OCI-M2 (cell line): ENCODE measurements around the gene CECR2.

Source experiments
- DNase-seq: peaks from one replicate; lab custom pipeline; 2025; ENCODE audit not compliant: unreplicated experiment; lab: John Stamatoyannopoulos, UW

CECR2 gene

DNA sequence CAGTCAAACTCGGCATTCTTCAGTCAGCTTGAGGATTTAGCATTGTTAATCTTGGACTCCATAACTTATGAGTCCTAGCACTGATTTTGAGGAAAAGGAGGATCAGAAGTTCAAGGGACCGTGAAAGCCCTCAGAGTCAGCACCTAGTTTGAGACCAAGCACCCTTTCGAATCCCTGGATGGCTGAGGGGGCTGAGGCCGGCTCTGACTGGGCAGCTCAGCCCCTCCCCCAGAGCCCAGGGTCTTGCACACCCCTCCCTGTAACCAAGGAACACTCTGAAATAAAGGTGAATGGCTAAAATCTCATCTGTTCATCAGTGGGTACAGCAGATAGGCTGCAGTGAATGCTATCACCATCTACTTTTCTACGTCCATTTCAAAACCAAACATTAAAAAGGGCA, 221.3 kb downstream of the CECR2 start:
- DNase-seq: no peak

DNA sequence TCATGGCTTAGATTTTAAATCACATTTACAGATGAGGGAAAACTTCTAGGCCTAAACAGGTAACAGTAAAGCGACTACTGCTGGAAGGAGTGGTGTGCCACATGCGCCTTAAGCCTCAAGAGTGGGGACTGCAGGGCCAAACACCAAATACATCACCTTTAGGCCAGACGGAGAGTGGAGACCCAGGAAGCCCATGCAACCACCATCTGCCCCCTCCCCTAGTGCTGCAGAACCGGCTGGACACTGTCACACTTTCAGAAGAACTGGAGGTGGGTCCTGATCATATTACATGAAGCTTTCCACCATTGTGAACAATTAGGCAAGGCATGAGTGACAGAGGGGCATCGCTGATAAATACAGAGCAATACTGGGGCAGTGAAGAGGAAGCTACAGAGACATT, 222.9 kb downstream of the CECR2 start:
- DNase-seq: no peak

DNA sequence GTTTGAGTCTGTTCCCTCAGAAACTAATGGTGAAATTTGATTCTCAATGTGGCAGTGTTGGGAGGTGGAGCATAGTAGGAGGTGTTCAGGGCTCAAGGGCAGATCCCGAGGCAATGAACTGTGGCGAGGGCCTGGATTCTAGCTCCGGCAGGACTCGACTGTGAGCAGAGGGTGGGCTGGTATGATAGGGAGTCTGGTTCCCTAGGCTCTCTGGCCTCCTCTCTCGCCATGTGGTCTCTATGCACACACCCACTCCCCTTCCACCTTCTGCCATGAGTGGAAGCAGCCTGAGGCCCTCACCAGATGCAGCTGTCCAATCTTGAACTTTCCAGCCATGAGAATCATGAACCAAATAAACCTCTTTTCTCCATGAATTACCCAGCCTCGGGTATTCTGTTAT, 227.0 kb downstream of the CECR2 start:
- DNase-seq: no peak

DNA sequence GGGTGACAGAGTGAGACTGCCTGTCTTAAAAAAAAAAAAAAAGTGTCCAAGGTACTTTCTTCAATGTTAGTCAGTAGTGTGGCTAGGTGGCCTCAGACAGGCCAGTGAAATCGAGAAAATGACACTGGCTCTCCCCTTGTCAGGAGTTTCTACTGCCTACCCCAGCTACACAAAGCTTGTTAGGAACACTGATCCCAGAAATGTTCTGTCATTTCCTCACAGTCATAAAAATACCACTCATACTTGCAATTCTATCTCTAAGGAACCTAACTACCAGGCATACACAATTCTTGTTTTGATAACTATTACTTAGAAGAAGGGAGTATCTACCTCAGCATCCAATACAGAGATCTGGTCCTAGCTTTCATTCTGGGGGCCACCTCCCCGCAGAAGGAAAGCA, 228.0 kb downstream of the CECR2 start:
- DNase-seq: no peak

DNA sequence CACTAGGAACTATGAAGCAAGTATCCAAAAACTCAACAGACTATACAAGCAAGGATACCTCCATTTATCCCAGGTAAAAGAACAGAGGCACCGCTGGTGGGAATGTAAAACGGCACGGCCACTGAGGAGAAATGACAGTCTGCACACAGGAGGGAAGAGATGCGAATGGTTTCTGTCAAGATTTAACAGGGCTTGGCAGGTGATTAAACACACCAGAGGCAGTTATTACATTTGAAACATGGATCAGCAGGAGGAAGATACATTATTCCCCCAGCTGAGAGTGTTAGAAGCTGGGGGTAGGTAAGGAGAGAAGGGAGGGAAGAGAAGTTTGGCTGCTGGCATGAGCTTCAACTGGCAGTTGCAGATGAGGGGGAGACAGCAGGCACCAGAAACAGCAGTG, 229.1 kb downstream of the CECR2 start:
- no peak for DNase-seq

DNA sequence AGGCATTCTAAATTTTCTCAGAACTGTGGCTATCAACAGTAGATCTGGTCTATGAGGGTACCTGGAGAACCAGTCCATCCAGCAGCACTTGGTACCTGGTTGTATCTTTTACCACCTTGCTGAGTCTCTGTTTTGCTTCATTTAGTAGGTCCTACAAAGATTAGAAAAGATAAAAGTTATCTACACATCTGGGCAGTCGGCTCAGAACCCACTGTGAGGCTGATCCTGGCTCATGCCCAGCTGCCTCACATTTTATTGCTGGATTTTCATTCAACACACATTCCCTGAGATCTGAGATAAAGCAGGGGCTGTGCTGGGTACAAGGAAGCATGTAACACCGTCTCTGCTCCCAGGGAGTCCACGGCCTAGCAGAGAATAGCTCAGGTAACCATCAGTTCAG, 231.8 kb downstream of the CECR2 start:
- DNase-seq: no peak

DNA sequence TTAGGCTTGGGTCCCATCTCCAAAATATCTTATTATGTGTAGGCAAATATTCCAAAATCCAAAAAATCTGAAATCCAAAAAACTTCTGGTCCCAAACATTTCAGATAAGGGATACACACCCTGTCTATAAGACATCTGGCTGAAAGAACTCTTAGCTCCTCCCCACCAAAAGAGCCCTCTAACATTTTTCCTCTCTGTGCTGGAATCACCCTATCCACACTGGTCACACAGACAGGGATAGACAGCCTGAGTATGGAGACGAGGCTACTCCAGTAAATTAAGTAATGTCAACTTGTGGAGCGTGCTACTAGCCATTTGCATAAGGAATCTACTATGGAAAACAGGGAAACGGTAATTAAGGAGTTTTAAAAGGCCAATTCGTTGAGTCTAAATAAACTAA, 234.4 kb downstream of the CECR2 start:
- no peak for DNase-seq

DNA sequence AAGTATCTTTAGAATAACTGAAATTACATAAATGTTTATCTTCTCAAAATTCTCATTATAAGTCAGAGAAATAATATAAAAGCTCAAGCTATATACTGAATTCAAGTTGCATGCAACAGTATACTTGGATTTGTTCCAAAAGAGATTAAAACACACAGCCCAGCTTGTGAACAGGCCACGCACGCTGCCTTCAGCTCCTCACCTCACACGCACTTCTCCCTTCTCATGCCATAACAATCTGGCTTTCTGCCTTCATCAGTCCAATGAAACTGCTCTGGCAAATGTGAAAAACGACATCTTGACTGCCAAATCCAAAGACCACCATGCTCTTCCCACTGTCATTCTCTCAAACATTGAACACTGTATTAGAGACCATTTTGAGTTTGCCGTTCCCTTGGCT, 237.2 kb downstream of the CECR2 start:
- DNase-seq: no peak
